GM21576 (cell line): ENCODE results near the gene FEM1B.
A peak's percentile ranks its signal among the peaks of the same experiment; 100 is the strongest.

Experiments
- ATAC-seq: cut with Tn5 transposase; IDR thresholded peaks from one replicate; pipeline ENCODE4 v1.9.1; 2021; ENCODE audit warnings: mild to moderate bottlenecking, moderate library complexity; ENCODE audit not compliant: unreplicated experiment

FEM1B gene

DNA sequence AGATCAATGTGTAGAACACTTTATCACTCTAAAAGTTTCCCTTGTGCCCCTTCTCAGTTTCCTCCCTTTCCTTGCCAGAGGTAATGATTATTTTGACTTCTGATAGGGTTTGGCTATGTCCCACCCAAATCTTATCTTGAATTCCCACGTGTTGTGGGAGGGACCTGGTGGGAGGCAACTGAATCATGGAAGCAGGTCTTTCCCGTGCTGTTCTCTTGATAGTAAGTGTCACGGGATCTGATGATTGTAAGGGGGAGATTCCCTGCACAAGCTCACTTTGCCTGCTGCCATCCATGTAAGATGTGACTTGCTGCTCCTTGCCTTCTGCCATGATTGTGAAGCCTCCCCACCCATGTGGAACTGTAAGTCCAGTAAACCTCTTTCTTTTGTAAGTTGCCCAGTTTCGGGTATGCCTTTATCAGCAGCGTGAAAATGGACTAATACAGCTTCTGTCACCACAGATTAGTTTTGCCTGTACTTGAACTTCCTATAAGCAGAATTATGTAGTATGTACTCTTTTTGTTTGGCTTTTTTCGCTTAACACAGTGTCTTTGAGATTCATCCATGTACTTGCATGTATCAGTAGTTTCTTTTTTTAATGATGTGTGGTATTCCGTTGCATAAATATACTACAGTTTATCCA lies 7.2 kb downstream of the FEM1B start:
- no peak for ATAC-seq

DNA sequence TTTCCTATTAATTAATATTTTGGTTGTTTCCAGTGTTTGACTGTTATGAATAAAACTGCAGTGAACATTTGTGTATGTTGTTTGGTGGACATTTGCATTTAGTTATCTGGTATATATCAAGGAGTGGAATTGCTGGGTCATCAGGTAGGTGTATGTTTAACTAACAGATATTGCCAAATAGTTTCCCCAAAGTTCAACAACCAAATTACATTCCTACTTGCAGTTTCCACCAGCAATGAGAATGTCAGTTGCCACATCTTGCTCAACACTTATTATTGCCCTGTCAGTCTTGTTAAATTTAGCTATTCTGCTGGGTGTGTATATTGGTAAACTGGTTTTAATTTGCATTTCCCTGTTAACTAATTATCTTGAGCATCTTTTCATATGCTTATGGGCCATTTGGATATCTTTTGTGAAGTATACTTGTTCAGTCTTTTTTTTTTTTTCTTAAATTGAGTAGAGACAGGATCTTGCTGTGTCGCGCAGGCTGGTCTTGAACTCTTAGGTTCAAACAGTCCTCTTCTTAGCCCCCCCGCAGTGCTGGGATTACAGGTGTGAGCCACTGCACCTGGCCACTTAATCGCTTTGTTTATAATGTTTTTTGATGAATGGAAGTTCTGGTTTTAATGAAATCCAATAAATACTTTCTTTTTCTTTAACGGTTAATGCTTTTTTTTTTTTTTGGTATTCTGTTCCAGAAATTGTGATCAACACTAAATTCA lies 7.9 kb downstream of the FEM1B start:
- ATAC-seq, result no peak

DNA sequence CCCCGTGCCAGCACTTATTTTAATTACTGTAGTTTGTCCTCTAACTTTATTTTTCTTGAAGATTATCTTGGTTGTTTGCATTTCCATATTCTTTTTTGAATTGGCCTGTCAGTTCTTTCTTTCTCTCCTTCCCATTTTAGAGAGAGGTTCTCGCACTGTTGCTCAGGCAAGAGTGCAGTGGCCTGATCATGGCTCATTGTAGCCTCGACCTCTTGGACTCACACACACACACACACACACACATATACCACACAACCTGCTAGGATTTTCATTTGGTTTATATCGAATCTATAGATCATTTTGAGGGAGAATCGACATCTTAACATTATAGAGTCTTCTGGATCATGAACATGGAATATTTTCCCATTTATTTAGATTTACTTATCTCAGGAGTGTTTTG lies 8.7 kb downstream of the FEM1B start:
- no peak for ATAC-seq

DNA sequence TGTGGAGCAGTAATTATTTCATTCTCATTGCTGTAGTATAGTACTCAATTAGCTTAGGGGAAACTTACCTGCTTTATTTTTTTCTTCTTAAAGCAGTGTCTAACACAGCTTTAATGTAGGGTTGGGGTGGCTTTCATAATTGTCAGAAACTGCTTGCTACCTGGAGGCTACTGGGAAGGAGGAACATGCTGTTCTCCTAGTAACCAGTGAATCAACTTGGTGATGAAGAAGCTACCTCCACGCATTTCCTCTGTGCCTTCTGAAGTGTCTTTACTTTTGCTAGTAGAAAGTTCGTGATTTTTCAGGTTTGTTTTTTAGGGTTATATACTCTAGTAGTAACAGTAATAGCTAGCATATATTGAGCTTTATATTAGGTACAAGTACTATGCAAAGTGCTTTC lies 11.5 kb downstream of the FEM1B start:
- ATAC-seq, result no peak

DNA sequence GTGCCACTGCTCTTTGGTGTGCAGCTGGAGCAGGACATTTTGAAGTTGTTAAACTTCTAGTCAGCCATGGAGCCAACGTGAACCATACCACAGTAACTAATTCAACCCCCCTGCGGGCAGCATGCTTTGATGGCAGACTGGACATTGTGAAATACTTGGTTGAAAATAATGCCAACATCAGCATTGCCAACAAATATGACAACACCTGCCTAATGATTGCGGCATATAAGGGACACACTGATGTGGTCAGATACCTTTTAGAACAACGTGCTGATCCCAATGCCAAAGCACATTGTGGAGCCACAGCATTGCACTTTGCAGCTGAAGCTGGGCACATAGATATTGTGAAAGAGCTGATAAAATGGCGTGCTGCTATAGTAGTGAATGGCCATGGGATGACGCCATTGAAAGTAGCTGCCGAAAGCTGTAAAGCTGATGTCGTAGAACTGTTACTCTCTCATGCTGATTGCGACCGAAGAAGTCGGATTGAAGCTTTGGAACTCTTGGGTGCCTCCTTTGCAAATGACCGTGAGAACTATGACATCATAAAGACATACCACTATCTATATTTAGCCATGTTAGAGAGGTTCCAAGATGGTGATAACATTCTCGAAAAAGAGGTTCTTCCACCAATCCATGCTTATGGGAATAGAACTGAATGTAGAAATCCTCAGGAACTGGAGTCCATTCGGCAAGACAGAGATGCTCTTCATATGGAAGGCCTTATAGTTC lies 12.2 kb downstream of the FEM1B start:
- ATAC-seq, result no peak

DNA sequence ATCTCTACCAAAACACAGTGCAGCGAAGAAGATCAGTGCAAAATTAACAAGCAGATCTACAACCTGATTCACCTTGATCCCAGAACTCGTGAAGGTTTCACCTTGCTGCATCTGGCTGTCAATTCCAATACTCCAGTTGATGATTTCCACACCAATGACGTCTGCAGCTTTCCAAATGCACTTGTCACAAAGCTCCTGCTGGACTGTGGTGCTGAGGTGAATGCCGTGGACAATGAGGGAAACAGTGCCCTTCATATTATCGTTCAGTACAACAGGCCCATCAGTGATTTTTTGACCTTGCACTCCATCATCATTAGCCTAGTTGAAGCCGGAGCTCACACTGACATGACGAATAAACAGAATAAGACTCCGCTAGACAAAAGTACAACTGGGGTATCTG lies 13.2 kb downstream of the FEM1B start:
- no peak for ATAC-seq

DNA sequence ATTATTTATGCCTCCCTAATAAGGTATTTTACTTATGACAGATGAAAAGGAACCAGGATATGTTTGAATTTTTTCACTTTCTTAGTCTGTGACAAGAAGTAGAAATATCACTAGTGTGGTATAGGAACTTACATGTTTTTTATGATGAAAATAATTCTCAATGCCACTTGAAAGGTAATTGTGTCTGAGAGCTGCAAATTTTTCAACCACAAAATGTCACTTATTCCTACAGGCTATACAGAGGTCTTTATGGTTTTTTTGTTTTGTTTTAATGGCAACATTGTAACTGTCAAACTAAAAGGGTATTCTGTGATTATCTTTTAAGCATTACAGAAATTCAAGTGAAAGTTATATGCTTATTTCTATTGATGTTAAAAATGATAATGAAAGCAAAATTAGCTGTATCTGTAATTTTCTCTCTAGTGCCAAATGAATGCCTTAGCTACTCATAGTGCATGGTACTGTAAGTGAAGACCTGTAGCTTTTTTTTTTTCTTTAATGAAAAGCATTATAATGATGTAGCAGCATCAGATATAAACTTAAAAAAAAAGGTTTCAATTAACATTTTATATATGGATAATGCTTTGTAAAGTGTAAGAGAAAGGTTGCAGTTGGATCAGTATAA lies 14.7 kb downstream of the FEM1B start:
- ATAC-seq, result no peak

DNA sequence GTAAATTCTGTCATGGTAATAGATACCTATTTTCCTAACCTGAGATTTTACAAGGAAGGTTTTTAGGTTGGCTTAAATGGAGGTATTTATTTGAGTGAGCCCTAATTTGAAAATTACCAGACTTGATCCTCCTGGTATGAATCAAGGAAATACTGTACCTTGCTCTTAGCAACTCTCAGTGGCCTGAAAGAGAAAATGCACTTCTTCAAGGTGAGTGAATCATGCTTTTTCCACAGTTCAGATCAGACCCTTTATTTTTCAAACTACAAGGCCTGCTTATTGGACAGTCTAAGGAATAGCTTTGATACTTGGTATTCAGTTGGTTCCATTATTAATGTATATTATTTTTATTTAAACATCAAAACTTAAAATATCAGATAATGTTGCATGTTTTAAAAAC lies 15.4 kb downstream of the FEM1B start:
- no peak for ATAC-seq

DNA sequence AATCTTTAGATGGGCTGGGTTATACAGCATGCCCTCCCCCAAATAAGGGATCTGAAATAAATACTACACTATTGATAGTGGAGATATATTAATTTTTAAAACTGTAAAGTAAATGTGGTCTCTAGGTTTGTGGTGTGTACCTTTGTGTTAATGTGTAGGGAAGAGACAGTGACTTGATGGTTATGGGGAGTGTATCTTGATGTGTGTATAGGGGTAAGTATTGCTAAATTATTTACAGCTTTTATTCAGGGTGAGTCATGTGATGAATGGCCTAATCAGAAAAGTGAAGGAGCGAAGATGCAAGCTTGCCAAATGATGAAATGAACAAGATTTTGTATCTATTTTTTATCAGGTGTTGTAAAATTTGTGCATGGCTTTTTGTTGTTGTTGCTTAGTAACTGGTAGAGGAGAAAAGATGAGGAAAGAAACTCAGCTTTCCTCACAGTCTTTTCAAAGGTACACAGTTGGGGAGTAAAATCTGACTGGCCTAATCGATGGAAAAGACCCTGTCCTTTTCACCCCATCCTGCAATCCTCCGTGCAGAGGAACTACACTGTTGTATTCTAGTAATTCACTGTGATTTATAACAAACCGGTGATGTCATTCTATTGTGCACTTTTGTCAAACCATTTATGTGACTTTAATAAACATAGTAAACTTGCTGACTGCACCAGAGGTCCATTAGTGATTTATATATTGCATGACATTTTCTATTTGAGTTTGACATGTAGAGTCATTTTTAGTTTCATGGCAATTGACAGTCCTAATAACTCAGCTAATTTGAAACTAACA lies 17.7 kb downstream of the FEM1B start:
- no peak for ATAC-seq

DNA sequence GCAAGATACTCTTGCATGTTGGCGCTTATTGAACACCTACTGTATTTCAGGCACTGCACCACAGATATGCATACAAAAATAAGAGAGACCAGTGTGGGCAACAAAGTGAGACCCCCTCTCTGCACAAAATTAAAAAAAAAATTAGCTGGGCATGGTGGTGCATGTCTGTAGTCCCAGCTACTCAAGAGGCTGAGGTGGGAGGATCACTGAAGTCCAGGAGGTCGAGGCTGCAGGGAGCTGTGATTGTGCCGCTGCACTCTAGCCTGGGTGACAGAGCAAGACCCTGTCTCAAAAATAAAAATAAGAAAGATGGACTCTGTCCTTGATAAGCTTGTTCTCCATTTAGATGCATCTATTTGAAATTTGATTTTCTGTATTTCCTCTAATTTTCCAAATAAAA lies 20.8 kb downstream of the FEM1B start:
- no peak for ATAC-seq

DNA sequence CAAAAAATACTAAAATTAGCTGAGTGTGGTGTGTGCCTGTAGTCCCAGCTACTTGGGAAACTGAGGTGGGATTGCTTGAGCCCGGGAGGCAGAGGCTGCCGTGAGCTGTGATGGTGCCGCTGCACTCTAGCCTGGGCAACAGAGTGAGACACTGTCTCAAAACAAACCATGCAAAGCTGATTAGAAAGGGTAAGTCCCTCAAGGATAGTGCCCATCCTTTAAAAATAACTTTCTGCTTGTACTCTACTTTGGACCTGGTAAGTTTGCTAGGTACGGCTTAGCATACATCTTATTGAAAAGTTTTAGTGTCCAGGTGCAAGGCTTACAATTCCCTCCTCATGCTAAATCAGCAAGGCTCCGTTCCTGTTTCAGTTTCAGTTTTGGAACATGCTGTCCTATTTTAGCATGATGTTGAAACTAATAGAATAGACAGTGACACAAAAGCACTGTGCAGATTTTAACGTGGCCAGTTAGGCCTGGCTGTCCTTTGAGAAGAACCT lies 21.4 kb downstream of the FEM1B start:
- ATAC-seq, result peak; percentile 83

DNA sequence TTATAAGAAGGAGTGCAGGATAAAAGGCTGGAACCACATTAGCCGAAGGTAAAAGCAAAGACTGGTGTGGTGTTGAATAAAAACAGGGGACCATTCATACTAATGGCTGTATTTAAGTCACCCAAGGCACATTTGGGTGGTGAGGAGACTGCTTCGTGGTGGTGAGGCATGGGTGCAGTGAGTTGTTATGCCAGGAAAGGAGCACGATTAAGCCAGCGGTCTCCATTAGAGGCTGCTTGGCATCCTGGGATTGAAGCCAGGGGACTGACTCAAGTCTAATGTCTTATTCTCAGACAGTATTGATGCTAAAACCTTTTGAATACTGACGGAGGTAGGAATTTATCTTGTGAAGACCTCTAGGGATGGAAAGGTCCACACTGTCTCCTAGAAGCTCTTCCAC lies 21.9 kb downstream of the FEM1B start:
- ATAC-seq, result no peak

DNA sequence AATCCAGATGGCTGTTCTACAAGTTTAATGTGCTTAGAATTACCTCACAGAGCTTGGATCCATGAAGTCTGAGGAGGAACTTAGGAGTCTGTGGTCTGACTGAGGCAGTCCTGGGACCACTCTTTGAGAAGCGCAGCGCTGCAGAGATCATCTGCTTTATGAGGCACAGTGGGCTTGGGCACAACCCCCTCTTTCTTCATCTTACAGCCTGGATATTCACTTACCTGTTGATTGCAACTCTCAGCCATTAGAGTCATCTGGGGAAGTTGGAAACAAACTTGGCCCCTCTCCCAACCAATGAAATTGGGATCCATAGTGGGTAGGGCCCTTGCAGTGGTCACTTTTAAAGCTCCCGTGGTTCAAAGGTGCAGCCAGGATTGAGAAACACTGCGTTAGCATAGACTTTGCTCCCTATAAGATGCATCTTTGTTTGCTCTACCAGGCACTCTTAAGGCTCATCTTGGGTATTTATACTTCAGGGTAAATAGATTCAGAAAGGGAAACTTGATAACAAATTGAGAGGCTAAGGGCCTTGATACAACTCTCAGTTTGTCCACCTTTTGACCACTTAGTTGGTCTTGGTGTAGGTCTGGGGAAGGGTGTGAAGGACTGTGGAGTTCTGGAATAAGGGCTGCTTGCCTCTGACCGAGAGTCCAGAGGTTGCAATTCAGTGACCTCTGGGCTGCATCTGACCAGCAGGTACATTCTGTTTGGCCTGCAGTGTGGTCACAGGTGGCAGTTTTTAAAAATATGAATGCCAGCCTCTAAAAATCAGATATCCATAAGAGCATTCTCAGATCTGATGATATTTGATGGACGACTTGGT lies 22.8 kb downstream of the FEM1B start:
- ATAC-seq, result no peak

DNA sequence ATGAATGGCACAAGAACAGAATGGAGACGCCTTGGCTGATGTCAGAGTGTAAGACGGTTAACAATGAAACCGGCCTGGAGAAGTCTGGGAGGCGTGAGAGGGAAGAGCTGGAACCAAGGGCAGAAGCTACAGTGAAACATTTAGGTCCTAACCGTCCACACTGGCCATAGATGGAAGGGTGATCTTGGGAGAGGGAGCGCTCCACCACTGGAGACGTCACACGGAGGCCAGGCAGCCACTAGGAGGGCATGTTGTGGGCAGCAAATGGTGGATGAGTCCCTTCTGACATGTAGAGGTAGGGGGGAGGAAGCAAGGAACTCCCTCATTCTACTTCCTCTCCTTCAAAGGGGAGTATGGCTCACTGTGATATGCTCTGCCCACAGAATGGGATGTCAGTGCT lies 23.8 kb downstream of the FEM1B start:
- ATAC-seq, result no peak

DNA sequence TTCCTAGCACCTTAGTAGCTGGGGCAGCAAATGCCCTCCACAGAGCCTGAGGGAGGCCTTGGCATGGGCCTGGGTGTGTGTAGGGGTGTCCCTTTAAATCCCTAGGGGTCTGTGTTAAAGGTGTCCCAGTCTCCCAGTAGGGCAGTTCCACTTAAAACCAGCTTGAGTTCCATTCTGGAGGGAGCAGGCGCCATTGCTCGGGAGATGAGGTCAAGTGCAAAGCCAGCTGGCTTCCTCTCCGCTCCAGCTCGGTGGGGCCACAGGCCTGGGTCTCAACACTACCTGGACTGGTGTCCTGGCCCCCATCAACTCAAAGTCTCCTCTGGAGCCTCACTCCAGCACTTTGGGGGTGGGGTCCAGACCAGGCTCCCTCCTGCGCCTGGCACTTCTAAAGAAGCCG lies 25.2 kb downstream of the FEM1B start:
- no peak for ATAC-seq

DNA sequence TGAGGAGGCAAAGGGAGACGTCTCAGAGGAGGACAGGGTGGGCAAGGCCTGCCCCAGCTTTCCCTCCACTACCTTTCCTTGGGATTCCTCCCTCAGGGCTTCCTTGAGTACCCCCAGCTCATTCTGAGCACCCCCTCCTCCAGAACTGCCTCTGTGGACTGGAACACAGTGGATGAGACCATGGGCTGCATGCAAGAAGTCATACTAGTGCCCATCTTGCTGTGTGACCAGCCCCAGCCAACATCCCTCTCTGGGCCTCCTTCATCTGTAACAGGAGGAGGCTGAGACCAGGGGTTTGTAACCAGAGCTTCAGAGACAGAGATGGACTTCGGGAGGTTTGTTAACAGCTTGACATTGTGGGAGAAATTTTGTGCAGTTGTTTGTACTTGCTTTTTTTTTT lies 25.6 kb downstream of the FEM1B start:
- ATAC-seq, result no peak

DNA sequence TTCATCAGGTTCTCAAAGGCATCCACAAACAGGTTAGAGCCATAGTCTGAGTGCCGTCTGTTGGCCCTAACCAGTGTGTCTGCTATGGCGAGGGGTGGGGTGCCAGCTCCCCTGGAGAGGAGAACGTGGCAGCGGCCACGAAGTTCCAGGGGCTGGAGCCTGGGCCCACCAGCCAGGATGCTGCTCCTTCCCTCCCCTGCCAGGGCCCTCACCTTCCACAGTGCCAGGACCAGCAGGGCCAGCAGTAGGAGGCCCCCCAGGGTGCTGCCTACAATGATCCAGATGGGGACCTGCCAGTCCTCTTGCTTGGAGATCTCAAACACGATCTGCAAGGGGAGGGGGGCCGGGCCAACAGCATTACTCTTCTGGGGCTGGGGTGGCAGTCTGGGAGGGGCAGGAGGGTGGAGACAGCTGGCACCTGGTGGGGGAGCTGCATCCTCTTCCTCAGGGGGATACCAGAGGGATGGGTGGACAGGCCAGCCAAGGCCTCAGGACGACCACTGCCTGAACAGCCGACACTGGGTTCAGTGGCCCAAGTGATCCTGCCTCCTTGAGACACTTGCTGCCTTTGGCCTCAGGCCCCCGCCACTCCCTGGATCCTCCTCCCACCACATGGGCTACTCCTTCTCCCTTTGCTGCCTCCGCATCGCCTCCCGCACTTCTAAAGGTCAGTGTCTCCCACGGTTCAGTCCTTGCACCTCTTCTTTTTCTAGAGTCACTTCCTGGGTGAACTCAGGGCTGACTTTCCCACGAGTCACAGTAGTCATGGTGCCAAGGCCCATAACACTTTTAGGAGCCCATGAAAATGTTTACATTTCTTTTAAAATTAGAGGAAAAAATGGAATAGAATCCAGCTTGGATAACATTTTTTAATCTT lies 26.3 kb downstream of the FEM1B start:
- no peak for ATAC-seq

DNA sequence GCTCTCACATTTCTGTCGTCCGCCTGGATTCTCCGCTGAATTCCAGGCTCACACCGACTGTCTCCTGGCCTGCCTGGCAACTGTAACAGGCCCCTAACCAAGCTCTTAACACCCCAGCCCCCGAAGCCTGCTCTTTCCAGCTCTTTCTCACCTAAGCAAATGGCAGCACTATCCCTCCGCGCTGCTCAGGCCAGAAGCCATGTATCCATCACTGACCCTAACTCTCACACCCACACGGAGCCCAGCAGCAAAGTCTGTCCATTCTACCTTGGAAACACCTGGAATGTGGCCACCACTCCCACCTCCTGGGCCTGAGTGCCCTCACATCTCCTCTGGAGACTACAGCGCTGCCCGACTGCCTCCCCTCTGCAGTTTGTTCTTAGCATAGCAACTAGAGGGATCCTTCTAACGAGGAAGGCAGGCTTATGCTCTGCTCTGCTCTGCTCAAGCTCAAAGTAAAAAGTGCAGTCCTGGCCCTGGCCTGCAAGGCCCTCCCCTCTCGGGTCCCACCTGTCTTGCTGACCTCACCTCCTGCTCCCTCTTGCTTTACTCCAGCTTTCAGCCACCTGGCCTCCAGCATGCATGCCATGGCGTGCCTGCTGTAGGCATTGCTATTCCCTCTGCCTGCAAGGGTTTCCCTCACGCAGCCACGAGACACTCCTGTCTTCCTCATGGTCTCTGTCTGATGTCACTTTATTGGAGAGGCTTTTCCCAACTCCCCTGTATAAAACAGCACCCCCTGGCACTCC lies 27.2 kb downstream of the FEM1B start:
- no peak for ATAC-seq
